ENCODE data around the gene PWP1. TPM values are rescaled to one million over a fixed set of nuclear protein-coding genes. Genes with fewer than 3 reads are reported as not detected.

The PWP1 gene
- total and polyA plus RNA-seq, 10 of the 15 experiments (the other 5 are each of a cell fraction or from before 2014, with no cell fraction given), result 42.4 to 283 (median 84.6) TPM

- TF ChIP-seq ZNF592 (IDR thresholded peaks at IDR 0.05), result peak; percentile 90
- no peak for TF ChIP-seq ETV6 (conservative IDR thresholded peaks at IDR 0.05 in 1 of 2, IDR thresholded peaks at IDR 0.05 in 1 of 2; ENCODE audit: borderline replicate concordance in 1 of 2, low read depth in 1 of 2)
- TF ChIP-seq EGR1 (IDR thresholded peaks at IDR 0.05; ENCODE audit: borderline replicate concordance in 1 of 2, low read depth in 2 of 2, low read length in 2 of 2), result peak in 1 of 2 experiments; percentile 52; a peak in 2 of 3 replicates
- peak; percentile 94 for TF ChIP-seq STAT1 (conservative IDR thresholded peaks at IDR 0.05)
- TF ChIP-seq PAX8 (IDR thresholded peaks at IDR 0.05), result no peak
- peak; percentile 56 for TF ChIP-seq KLF5 (IDR thresholded peaks at IDR 0.05; ENCODE audit: partially characterized antibody)
- no peak for TF ChIP-seq ESRRA (IDR thresholded peaks at IDR 0.05; ENCODE audit: low read length)
- peak; percentile 78 for TF ChIP-seq NKRF (conservative IDR thresholded peaks at IDR 0.05)
- peak; percentile 45 to 60; a peak in 3 of 4 replicates for TF ChIP-seq IKZF2 (IDR thresholded peaks at IDR 0.05)
- no peak for TF ChIP-seq ZBED1 (IDR thresholded peaks at IDR 0.05; ENCODE audit: borderline replicate concordance)
- TF ChIP-seq CTCF (IDR thresholded peaks at IDR 0.05 in 2 of 3, conservative IDR thresholded peaks at IDR 0.05 in 1 of 3; ENCODE audit: control insufficient read depth in 2 of 3, extremely low read depth in 1 of 3, insufficient read depth in 1 of 3, low read depth in 3 of 3, low read length in 3 of 3), result peak; percentile 28 to 82 (median 73); a peak in 5 of 6 replicates
- 0 out of 2 replicates have a peak, but pooled peaks have one; percentile 16 for TF ChIP-seq IRF4 (IDR thresholded peaks at IDR 0.05; ENCODE audit: low read depth, low read length)
- TF ChIP-seq SMC3 (IDR thresholded peaks at IDR 0.05; ENCODE audit: borderline replicate concordance, low read length), result peak; percentile 64
- peak; percentile 1; the same call in 1 of the 2 replicates for TF ChIP-seq TCF12 (IDR thresholded peaks at IDR 0.05; ENCODE audit: low read depth, low read length)
- no peak for TF ChIP-seq NBN (IDR thresholded peaks at IDR 0.05)
- peak; percentile 65; the same call in 1 of the 2 replicates for TF ChIP-seq ZNF687 (IDR thresholded peaks at IDR 0.05)
- TF ChIP-seq NR2C2 (IDR thresholded peaks at IDR 0.05; ENCODE audit: borderline replicate concordance, control insufficient read depth, insufficient read length, low read depth), result peak; percentile 78
Observed at GRCh38 chr12:107760809-107761501, 75.4 kb downstream of the PWP1 start, which contains the start of gene PRDM4 (continued).

All from GM12878 (cell line).